Activated CD8-positive, alpha-beta memory T cell treated with anti-CD3 and anti-CD28 coated beads, Interleukin-2, amount 50 U/mL, for 4 hours (primary cell): ENCODE data around the gene COL9A2.

Experiments
- DNase-seq: peaks from one replicate; pipeline ENCODE4 v3.0.0-alpha.2; 2020

The COL9A2 gene

GRCh38 chr1:40256401-40257084, 60.5 kb downstream of the COL9A2 start:
- DNase-seq: no peak

- DNase-seq: no peak
Measured at GRCh38 chr1:40255231-40255630, 61.9 kb downstream of the COL9A2 start.

- DNase-seq: no peak
Measured at GRCh38 chr1:40252601-40253000, 64.5 kb downstream of the COL9A2 start.

GRCh38 chr1:40251456-40251855, 65.6 kb downstream of the COL9A2 start:
- DNase-seq: no peak
